K562 (cell line): ENCODE measurements around the gene HEXIM2. TPM values are rescaled to one million over a fixed set of nuclear protein-coding genes. Genes with fewer than 3 reads are reported as not detected.

ENCODE experiments used
- CEBPB ChIP-seq: fragments of 450-650 bp; IDR thresholded peaks from 2 replicates; pipeline ENCODE4 v1.6.1; 2016; ENCODE audit warnings: missing genetic modification characterization, missing compliant biosample characterization
- EWSR1 ChIP-seq: fragments of 450-650 bp; IDR thresholded peaks from 2 replicates; pipeline ENCODE4 v1.6.1; 2018; ENCODE audit warnings: borderline replicate concordance, mild to moderate bottlenecking, low read depth, moderate library complexity; ENCODE audit not compliant: partially characterized antibody
- HDAC1 ChIP-seq, 2 experiments: fragments of 450-650 bp; IDR thresholded peaks; 2 replicates each; pipeline ENCODE4 v1.6.1; 2016 to 2017; ENCODE audit warnings: inconsistent platforms in 1 of 2, mild to moderate bottlenecking in 1 of 2, moderate library complexity in 1 of 2
- HMG20B ChIP-seq: fragments of 250-450 bp; sonication (Bioruptor Pico); IDR thresholded peaks from 2 replicates; pipeline ENCODE4 v1.5.0; 2021; ENCODE audit warnings: mild to moderate bottlenecking
- JUND ChIP-seq, 2 experiments: IDR thresholded peaks; 2 replicates in 1 of 2; 3 replicates in 1 of 2; pipeline ENCODE4 v1.6.1; 2011; ENCODE audit warnings: borderline replicate concordance in 2 of 2, low read depth in 2 of 2, low read length in 2 of 2, improper control_type of control experiment in 1 of 2, missing biosample characterization in 1 of 2, missing genetic modification characterization in 1 of 2, missing genetic modification reagents in 1 of 2
- KDM2B ChIP-seq: fragments of 250-450 bp; sonication (Bioruptor Pico); IDR thresholded peaks from 2 replicates; pipeline ENCODE4 v1.8.0; 2021; ENCODE audit warnings: mild to moderate bottlenecking, moderate library complexity
- KHSRP ChIP-seq: fragments of 450-650 bp; IDR thresholded peaks from 2 replicates; pipeline ENCODE4 v1.6.1; 2017
- KLF6 ChIP-seq: fragments of 250-450 bp; sonication (Bioruptor Pico); IDR thresholded peaks from 2 replicates; pipeline ENCODE4 v1.4.0; 2020; ENCODE audit warnings: mild to moderate bottlenecking, moderate library complexity, borderline replicate concordance
- OTX1 ChIP-seq: fragments of 450-650 bp; formaldehyde crosslinking; IDR thresholded peaks from 2 replicates; pipeline ENCODE4 v1.4.0; 2022; ENCODE audit warnings: mild to moderate bottlenecking
- POU5F1 ChIP-seq: fragments of 150-350 bp; IDR thresholded peaks from 2 replicates; pipeline ENCODE4 v1.6.1; 2014; ENCODE audit warnings: borderline replicate concordance, low read length, low read depth, mild to moderate bottlenecking; ENCODE audit not compliant: partially characterized antibody
- PRMT5 ChIP-seq: sonication (generic); formaldehyde crosslinking; IDR thresholded peaks from 2 replicates; pipeline ENCODE4 v1.5.0; 2020; ENCODE audit warnings: missing genetic modification reagents
- RAD21 ChIP-seq, 2 experiments: fragments of 250-450 bp in 1 of 2; fragments of 450-650 bp in 1 of 2; sonication (Bioruptor Pico) in 1 of 2; formaldehyde crosslinking in 1 of 2; IDR thresholded peaks in 1 of 2; conservative IDR thresholded peaks in 1 of 2; 2 replicates each; pipeline versions ENCODE4 v1.4.0 to v1.8.0; 2020 to 2022; ENCODE audit warnings: mild to moderate bottlenecking in 2 of 2, moderate library complexity in 1 of 2
- STAG1 ChIP-seq: sonication (generic); formaldehyde crosslinking; IDR thresholded peaks from 2 replicates; pipeline ENCODE4 v1.5.0; 2020; ENCODE audit warnings: missing genetic modification reagents, borderline replicate concordance
- TGIF2 ChIP-seq: sonication (generic); formaldehyde crosslinking; IDR thresholded peaks from 2 replicates; pipeline ENCODE4 v1.8.1; 2022; ENCODE audit warnings: mild to moderate bottlenecking, missing genetic modification reagents, moderate library complexity
- ZNF436 ChIP-seq: fragments of 250-450, 450-650 bp; sonication (Bioruptor Pico); formaldehyde crosslinking; IDR thresholded peaks from 2 replicates; pipeline ENCODE4 v1.7.0; 2020; ENCODE audit warnings: mild to moderate bottlenecking
- ZNF77 ChIP-seq: fragments of 250-450 bp; sonication (Bioruptor Pico); IDR thresholded peaks from 2 replicates; pipeline ENCODE4 v1.5.0; 2020
- polyA plus RNA-seq, 8 experiments: library from polyadenylated mRNA; depleted of rRNA in 4 of 8; stranded (reverse) in 5 of 8; unstranded in 3 of 8; fragments of >200 nt; fragmentation: Nextera tagmentation in 2 of 8; fragmentation: Illumina TruSeq in 1 of 8; extraction: Ambion mirVana in 2 of 8; extraction: Trizol in 1 of 8; gene quantifications; 2 replicates each; pipeline versions ENCODE4 v1.2.1 to v1.2.3, GENCODE V29; 2011 to 2014; ENCODE audit warnings: inconsistent platforms in 1 of 8, missing spikeins in 1 of 8
- total RNA-seq, 7 experiments: library from RNA; depleted of rRNA in 6 of 7; stranded (reverse); fragments of >200 nt in 6 of 7; fragmentation: Illumina TruSeq in 2 of 7; extraction: Trizol in 2 of 7; gene quantifications; 2 replicates each; pipeline versions ENCODE4 v1.2.1 to v1.2.3, GENCODE V29; 2011 to 2021; ENCODE audit warnings: low replicate concordance in 1 of 7
- TF ChIP-seq, protein P1 (sequence below): fragments of 150-350 bp; IDR thresholded peaks from 2 replicates; pipeline ENCODE4 v1.6.1; 2014; ENCODE audit warnings: low read depth, mild to moderate bottlenecking, low read length, borderline replicate concordance
- TF ChIP-seq, protein P2 (sequence below), 2 experiments: fragments of 450-650 bp; conservative IDR thresholded peaks; 2 replicates each; pipeline ENCODE4 v1.6.1; 2017; ENCODE audit warnings: mild to moderate bottlenecking in 2 of 2, moderate library complexity in 2 of 2
- TF ChIP-seq, protein P3 (sequence below): sonication (generic); formaldehyde crosslinking; IDR thresholded peaks from 2 replicates; pipeline ENCODE4 v1.8.0; 2022; ENCODE audit warnings: mild to moderate bottlenecking, missing genetic modification reagents
- TF ChIP-seq, protein P4 (sequence below), 2 experiments: fragments of 250-450 bp in 1 of 2; fragments of 450-650 bp in 1 of 2; sonication (Bioruptor Pico) in 1 of 2; IDR thresholded peaks; 2 replicates each; pipeline versions ENCODE4 v1.6.1 to v1.8.0; 2016 to 2021; ENCODE audit warnings: mild to moderate bottlenecking in 2 of 2, moderate library complexity in 2 of 2, missing compliant biosample characterization in 1 of 2, missing genetic modification characterization in 1 of 2

HEXIM2 gene
- total and polyA plus RNA-seq, 9 of the 15 experiments (the other 6 are each of a cell fraction or from before 2014, with no cell fraction given), result 0.69 to 3.4 (median 1.1) TPM; not detected in 2

DNA sequence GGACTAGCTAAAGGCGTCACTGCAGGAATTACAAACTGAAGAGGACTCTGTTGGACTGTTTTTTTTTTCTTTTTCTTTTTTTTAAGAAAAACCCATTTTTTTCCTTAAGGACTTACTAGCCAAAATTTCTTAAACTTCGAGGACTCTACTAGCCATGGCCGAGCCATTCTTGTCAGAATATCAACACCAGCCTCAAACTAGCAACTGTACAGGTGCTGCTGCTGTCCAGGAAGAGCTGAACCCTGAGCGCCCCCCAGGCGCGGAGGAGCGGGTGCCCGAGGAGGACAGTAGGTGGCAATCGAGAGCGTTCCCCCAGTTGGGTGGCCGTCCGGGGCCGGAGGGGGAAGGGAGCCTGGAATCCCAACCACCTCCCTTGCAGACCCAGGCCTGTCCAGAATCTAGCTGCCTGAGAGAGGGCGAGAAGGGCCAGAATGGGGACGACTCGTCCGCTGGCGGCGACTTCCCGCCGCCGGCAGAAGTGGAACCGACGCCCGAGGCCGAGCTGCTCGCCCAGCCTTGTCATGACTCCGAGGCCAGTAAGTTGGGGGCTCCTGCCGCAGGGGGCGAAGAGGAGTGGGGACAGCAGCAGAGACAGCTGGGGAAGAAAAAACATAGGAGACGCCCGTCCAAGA, 12.5 kb upstream of the HEXIM2 start (continued):
- TF ChIP-seq STAG1 (CRISPR knock-in tag) (no peak), OTX1 (CRISPR knock-in tag) (no peak), CEBPB (tag) (no peak), KHSRP (no peak), KLF6 (CRISPR knock-in tag) (no peak), POU5F1 (no peak), JUND (IDR thresholded peaks at IDR 0.05; ENCODE audit: borderline replicate concordance, low read depth, low read length) (peak; percentile 40; the same call in 1 of the 2 replicates), JUND (tag; IDR thresholded peaks at IDR 0.05; ENCODE audit: borderline replicate concordance, low read depth, low read length) (no peak; the same call in 2 of the 3 replicates), HMG20B (no peak), ZNF436 (CRISPR knock-in tag) (no peak), ZNF77 (no peak), TGIF2 (CRISPR knock-in tag) (no peak), RAD21 (CRISPR knock-in tag; conservative IDR thresholded peaks at IDR 0.05 in 1 of 2, IDR thresholded peaks at IDR 0.05 in 1 of 2) (peak; percentile 49 to 67), PRMT5 (CRISPR knock-in tag) (no peak), EWSR1 (no peak), KDM2B (CRISPR knock-in tag) (no peak), HDAC1 (IDR thresholded peaks at IDR 0.05) (no peak)
- TF ChIP-seq, protein P1, sequence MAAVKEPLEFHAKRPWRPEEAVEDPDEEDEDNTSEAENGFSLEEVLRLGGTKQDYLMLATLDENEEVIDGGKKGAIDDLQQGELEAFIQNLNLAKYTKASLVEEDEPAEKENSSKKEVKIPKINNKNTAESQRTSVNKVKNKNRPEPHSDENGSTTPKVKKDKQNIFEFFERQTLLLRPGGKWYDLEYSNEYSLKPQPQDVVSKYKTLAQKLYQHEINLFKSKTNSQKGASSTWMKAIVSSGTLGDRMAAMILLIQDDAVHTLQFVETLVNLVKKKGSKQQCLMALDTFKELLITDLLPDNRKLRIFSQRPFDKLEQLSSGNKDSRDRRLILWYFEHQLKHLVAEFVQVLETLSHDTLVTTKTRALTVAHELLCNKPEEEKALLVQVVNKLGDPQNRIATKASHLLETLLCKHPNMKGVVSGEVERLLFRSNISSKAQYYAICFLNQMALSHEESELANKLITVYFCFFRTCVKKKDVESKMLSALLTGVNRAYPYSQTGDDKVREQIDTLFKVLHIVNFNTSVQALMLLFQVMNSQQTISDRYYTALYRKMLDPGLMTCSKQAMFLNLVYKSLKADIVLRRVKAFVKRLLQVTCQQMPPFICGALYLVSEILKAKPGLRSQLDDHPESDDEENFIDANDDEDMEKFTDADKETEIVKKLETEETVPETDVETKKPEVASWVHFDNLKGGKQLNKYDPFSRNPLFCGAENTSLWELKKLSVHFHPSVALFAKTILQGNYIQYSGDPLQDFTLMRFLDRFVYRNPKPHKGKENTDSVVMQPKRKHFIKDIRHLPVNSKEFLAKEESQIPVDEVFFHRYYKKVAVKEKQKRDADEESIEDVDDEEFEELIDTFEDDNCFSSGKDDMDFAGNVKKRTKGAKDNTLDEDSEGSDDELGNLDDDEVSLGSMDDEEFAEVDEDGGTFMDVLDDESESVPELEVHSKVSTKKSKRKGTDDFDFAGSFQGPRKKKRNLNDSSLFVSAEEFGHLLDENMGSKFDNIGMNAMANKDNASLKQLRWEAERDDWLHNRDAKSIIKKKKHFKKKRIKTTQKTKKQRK, result no peak
- TF ChIP-seq, protein P2, sequence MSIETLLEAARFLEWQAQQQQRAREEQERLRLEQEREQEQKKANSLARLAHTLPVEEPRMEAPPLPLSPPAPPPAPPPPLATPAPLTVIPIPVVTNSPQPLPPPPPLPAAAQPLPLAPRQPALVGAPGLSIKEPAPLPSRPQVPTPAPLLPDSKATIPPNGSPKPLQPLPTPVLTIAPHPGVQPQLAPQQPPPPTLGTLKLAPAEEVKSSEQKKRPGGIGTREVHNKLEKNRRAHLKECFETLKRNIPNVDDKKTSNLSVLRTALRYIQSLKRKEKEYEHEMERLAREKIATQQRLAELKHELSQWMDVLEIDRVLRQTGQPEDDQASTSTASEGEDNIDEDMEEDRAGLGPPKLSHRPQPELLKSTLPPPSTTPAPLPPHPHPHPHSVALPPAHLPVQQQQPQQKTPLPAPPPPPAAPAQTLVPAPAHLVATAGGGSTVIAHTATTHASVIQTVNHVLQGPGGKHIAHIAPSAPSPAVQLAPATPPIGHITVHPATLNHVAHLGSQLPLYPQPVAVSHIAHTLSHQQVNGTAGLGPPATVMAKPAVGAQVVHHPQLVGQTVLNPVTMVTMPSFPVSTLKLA (conservative IDR thresholded peaks at IDR 0.05), result 0 out of 4 replicates have a peak, but pooled peaks of 1 of the 2 experiments have one; percentile 25
- TF ChIP-seq, protein P3, sequence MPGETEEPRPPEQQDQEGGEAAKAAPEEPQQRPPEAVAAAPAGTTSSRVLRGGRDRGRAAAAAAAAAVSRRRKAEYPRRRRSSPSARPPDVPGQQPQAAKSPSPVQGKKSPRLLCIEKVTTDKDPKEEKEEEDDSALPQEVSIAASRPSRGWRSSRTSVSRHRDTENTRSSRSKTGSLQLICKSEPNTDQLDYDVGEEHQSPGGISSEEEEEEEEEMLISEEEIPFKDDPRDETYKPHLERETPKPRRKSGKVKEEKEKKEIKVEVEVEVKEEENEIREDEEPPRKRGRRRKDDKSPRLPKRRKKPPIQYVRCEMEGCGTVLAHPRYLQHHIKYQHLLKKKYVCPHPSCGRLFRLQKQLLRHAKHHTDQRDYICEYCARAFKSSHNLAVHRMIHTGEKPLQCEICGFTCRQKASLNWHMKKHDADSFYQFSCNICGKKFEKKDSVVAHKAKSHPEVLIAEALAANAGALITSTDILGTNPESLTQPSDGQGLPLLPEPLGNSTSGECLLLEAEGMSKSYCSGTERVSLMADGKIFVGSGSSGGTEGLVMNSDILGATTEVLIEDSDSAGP, result 0 out of 2 replicates have a peak, but pooled peaks have one; percentile 3
- TF ChIP-seq, protein P4, sequence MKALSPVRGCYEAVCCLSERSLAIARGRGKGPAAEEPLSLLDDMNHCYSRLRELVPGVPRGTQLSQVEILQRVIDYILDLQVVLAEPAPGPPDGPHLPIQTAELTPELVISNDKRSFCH (CRISPR knock-in tag; IDR thresholded peaks at IDR 0.05), result no peak
- TF ChIP-seq, protein P4 (tag; IDR thresholded peaks at IDR 0.05), result no peak
